ENCODE results near the gene IRF8.

DNA sequence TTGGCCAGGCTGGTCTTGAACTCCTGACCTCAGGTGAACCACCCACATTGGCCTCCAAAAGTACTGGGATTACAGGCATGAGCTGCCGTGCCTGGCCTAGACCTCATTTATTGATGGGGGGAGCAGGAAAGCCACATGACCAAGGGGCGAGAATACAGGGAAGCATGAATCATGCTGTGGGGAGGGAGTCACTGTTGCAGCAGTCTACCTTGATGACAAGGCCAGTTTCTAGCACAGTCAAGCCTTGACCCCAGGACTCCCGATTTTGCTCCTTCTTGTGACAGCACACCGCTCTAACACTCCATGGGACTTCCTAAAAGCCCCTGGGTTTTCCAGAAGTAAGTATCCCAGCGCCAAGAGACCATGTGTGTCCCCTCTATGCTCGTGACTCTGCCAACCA lies 42.9 kb upstream of the IRF8 start:
- TF ChIP-seq CTCF (IDR thresholded peaks at IDR 0.05) (no peak), POLR2A (IDR thresholded peaks at IDR 0.05) (no peak)
